Cardiac muscle cell (in vitro differentiated cells and primary cell): ENCODE measurements around the gene CCDC144A. TPM values are rescaled to one million over a fixed set of nuclear protein-coding genes. Genes with fewer than 3 reads are reported as not detected.
"Not testable (repeated sequence)": the region's sequence is repeated elsewhere in the genome, so short reads cannot be mapped to it uniquely, and the experiment has no call there.

ENCODE experiments used
- DNase-seq, 2 donors: peaks; one replicate each; pipeline versions ENCODE4 v3.0.0 to v3.0.0-alpha.2; 2010 to 2017; ENCODE audit warnings: low read depth in 1 of 2, low spot score in 1 of 2
- H3K27ac ChIP-seq: fragments of 200-600 bp; sonication (generic); 2 replicates; pipeline ENCODE4 v1.5.1; 2016
- H3K27me3 ChIP-seq: fragments of 200-600 bp; sonication (generic); 2 replicates; pipeline ENCODE4 v1.6.0; 2016; ENCODE audit warnings: control low read depth
- H3K36me3 ChIP-seq: fragments of 200-600 bp; sonication (generic); 2 replicates; pipeline ENCODE4 v1.5.1; 2016; ENCODE audit warnings: control low read depth
- H3K4me1 ChIP-seq: fragments of 200-600 bp; sonication (generic); 2 replicates; pipeline ENCODE4 v1.8.1; 2017; ENCODE audit warnings: low read depth, mild to moderate bottlenecking, mixed run types
- H3K4me3 ChIP-seq: fragments of 200-600 bp; sonication (generic); 2 replicates; pipeline ENCODE4 v1.5.1; 2016; ENCODE audit warnings: mild to moderate bottlenecking
- H3K9me3 ChIP-seq: fragments of 200-600 bp; sonication (generic); 2 replicates; pipeline ENCODE4 v1.5.1; 2017; ENCODE audit warnings: low read depth, mild to moderate bottlenecking, control low read depth
- polyA plus RNA-seq: library from polyadenylated mRNA; unstranded; fragments of >200 nt; fragmentation: Nextera tagmentation; extraction: Ambion mirVana; gene quantifications from 2 replicates; pipeline ENCODE4 v1.2.1, GENCODE V29; 2016
- total RNA-seq: library from RNA; depleted of rRNA; stranded (reverse); fragments of >200 nt; gene quantifications from 2 replicates; pipeline ENCODE4 v1.2.3, GENCODE V29; 2016

Gene CCDC144A
- total and polyA plus RNA-seq, 2 experiments from 2014 or later: 0.15 to 0.24 TPM

GRCh38 chr17:16787851-16788250, 97.8 kb downstream of the CCDC144A start:
- not testable (repeated sequence) for H3K36me3 ChIP-seq, H3K4me3 ChIP-seq, H3K9me3 ChIP-seq, H3K4me1 ChIP-seq, H3K27me3 ChIP-seq, H3K27ac ChIP-seq, DNase-seq

- H3K4me1 ChIP-seq, H3K27ac ChIP-seq, H3K27me3 ChIP-seq, H3K9me3 ChIP-seq, H3K4me3 ChIP-seq, DNase-seq, H3K36me3 ChIP-seq: not testable (repeated sequence)
These were observed 99.0 kb downstream of the CCDC144A start for GRCh38 chr17:16788889-16789536.

GRCh38 chr17:16789622-16790021, 99.6 kb downstream of the CCDC144A start:
- H3K36me3 ChIP-seq, H3K27me3 ChIP-seq, H3K9me3 ChIP-seq, DNase-seq, H3K27ac ChIP-seq, H3K4me3 ChIP-seq, H3K4me1 ChIP-seq: not testable (repeated sequence)

- not testable (repeated sequence) for H3K27ac ChIP-seq, DNase-seq, H3K27me3 ChIP-seq, H3K36me3 ChIP-seq, H3K4me1 ChIP-seq, H3K9me3 ChIP-seq, H3K4me3 ChIP-seq
These were observed 100.4 kb downstream of the CCDC144A start for GRCh38 chr17:16790313-16790871.

GRCh38 chr17:16794215-16794614, 104.2 kb downstream of the CCDC144A start:
- not testable (repeated sequence) for H3K9me3 ChIP-seq, H3K27ac ChIP-seq, H3K4me3 ChIP-seq, H3K4me1 ChIP-seq, H3K27me3 ChIP-seq, H3K36me3 ChIP-seq
- peak in 1 of 2 donors; percentile 32 for DNase-seq

- not testable (repeated sequence) for H3K4me1 ChIP-seq, DNase-seq, H3K27ac ChIP-seq, H3K9me3 ChIP-seq, H3K4me3 ChIP-seq, H3K36me3 ChIP-seq, H3K27me3 ChIP-seq
These were observed 105.9 kb downstream of the CCDC144A start for GRCh38 chr17:16795894-16796293.

GRCh38 chr17:16804851-16805250, 114.8 kb downstream of the CCDC144A start:
- not testable (repeated sequence) for H3K9me3 ChIP-seq, DNase-seq, H3K36me3 ChIP-seq, H3K4me3 ChIP-seq, H3K4me1 ChIP-seq, H3K27ac ChIP-seq, H3K27me3 ChIP-seq

- not testable (repeated sequence) for H3K27me3 ChIP-seq, H3K36me3 ChIP-seq, H3K27ac ChIP-seq, DNase-seq, H3K4me3 ChIP-seq, H3K4me1 ChIP-seq, H3K9me3 ChIP-seq
These were observed 116.6 kb downstream of the CCDC144A start for GRCh38 chr17:16806599-16806998.

- not testable (repeated sequence) for H3K36me3 ChIP-seq, DNase-seq, H3K27ac ChIP-seq, H3K4me1 ChIP-seq, H3K27me3 ChIP-seq, H3K9me3 ChIP-seq, H3K4me3 ChIP-seq
These were observed 117.6 kb downstream of the CCDC144A start for GRCh38 chr17:16807620-16808019.

GRCh38 chr17:16810236-16810635, 120.2 kb downstream of the CCDC144A start:
- not testable (repeated sequence) for H3K4me3 ChIP-seq, H3K27me3 ChIP-seq, H3K27ac ChIP-seq, DNase-seq, H3K9me3 ChIP-seq, H3K36me3 ChIP-seq, H3K4me1 ChIP-seq

- H3K9me3 ChIP-seq, H3K27me3 ChIP-seq, H3K4me3 ChIP-seq, H3K4me1 ChIP-seq, H3K27ac ChIP-seq, H3K36me3 ChIP-seq: not testable (repeated sequence)
- DNase-seq: peak; percentile 67 to 74
These were observed 122.1 kb downstream of the CCDC144A start for GRCh38 chr17:16812126-16812525.
